T47D (cell line): ENCODE data around the gene SPACA4.
A peak's percentile ranks its signal among the peaks of the same experiment; 100 is the strongest.
"Not testable (repeated sequence)": the region's sequence is repeated elsewhere in the genome, so short reads cannot be mapped to it uniquely, and the experiment has no call there.

Experiments used
- DNase-seq, 2 experiments: peaks; one replicate each; pipeline versions ENCODE4 v3.0.0 to v3.0.0-alpha.2; 2011 to 2012; ENCODE audit warnings: low read depth in 1 of 2, low spot score in 1 of 2
- JUND ChIP-seq: IDR thresholded peaks from 2 replicates; pipeline ENCODE4 v1.6.1; 2012; ENCODE audit warnings: low read depth
- in situ Hi-C: cut with HindIII; loops from 2 replicates; pipeline ENCODE4 v1.10.0; 2016; ENCODE audit warnings: low sequenced_read_pairs, low pct_unique_long_range_greater_than_20kb

The SPACA4 gene, protein sequence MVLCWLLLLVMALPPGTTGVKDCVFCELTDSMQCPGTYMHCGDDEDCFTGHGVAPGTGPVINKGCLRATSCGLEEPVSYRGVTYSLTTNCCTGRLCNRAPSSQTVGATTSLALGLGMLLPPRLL

DNA sequence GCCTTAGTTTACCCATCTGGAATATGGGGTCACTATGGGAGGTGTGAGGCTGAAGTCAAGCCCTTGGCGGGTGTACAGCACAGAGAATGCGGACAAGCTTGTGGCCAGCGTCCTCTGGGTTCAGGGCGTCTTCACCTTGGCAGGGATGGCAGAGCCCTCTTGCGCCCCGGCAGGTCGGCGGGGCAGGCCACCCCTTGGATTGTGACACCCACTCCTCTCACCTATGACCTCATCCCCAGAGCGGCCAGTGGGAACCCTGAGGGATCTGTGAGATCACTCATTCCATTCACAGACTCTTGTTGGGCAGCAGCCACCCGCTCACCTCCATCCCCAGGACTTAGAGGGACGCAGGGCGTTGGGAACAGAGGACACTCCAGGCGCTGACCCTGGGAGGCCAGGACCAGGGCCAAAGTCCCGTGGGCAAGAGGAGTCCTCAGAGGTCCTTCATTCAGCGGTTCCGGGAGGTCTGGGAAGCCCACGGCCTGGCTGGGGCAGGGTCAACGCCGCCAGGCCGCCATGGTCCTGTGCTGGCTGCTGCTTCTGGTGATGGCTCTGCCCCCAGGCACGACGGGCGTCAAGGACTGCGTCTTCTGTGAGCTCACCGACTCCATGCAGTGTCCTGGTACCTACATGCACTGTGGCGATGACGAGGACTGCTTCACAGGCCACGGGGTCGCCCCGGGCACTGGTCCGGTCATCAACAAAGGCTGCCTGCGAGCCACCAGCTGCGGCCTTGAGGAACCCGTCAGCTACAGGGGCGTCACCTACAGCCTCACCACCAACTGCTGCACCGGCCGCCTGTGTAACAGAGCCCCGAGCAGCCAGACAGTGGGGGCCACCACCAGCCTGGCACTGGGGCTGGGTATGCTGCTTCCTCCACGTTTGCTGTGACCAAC lies at the start of gene SPACA4:
TSS of gene SPACA4 (plus strand) at position 280 of the 896 bp plus-strand sequence. CDS start at position 517, 237 bp downstream.
- no peak for TF ChIP-seq JUND
- in situ Hi-C loops: no loop called here
- no peak for DNase-seq

DNA sequence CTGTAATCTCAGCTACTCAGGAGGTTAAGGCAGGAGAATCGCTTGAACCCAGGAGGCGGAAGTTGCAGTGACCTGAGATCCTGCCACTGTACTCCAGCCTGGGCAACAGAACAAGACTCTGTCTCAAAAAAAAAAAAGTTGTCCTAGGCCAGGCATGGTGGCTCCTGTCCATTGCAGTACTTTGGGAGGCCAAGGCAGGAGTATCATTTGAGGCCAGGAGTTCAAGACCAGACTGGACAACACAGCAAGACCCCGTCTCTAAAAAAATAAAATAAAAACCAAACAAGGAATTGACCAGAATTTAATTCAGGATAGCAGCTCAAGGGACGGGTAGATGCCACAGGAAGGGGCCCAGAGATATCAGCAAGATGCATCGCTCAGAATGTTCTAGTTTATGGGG lies 49.7 kb upstream of the SPACA4 start:
- in situ Hi-C loops: no loop called here
- no peak for TF ChIP-seq JUND
- no peak for DNase-seq

DNA sequence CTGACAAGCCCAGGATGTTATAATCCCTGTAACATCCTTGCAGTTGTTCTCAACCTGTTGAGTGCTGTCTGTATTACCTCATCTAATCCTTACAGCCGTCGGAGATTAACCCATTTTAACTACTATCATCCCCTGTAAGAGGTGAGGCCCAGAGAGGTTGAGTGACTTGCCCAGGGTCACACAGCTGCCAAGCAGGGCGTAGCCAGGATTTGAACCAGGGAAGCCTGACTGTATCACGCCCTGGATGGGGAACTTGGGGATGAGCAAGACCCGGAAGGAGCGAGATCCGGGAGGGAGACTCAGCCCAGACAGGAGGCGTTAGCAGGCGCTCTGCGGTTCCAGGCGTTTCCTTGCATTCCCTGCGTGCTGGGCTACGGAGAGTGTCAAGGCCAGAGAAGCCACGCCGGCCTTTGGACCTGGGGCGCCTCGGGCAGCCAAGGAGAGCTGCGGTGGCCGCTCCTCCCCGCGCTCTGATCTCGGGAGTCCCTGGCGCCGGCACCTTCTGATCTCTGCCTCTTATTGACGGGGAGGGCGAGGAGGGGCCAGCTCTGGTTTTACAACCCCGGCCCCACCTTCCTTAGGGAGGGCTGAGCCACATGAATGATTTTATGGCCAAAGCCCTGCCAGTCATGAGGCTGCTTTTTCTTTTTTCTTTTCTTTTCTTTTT lies 48.4 kb upstream of the SPACA4 start:
- in situ Hi-C loops: no loop called here
- DNase-seq: no peak

DNA sequence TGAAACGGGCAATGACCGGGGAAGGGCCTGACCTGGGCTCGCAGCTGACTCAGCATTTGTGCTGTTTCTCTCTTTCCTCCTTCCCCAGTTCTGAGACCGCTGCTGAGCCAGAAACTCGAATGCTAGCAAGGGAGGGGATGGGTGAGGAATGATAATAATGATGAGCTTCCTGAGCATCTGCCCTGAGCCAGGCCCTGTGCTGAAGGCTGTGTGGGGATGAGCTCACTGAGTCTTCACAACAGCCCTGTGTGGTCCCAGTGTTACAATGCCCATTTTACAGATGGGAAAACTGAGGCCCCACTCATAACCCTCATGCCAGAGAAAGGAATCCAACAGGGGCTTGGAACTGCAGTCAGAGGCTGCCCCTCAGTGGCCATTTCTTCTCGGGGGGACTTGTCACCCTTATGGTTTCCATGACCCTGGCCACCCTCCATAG lies 46.4 kb upstream of the SPACA4 start:
- in situ Hi-C loops: no loop called here
- no peak for DNase-seq
- no peak for TF ChIP-seq JUND

More for the DNA sequence above, 48.4 kb upstream of the SPACA4 start:
- no peak for TF ChIP-seq JUND

DNA sequence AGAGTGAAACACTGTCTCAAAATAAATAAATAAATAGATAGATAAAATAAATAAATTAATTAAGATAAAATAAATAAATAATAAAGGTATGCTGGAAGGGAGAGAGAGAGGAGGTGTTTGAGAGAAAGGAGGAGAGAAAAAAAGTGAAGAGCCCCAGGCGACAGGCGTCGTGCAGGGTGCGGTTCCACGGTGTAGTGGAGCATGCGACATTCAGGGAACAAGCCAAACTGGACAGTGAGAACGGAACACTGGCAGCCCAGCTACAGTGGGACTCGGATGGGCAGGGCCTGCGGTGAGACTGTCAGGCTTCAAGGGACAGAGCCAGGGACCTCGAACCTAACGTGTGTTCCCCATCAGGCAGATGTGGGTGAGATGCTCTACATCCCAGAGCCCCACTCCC lies 45.1 kb upstream of the SPACA4 start:
- DNase-seq: no peak
- TF ChIP-seq JUND: no peak
- in situ Hi-C loops: no loop called here

DNA sequence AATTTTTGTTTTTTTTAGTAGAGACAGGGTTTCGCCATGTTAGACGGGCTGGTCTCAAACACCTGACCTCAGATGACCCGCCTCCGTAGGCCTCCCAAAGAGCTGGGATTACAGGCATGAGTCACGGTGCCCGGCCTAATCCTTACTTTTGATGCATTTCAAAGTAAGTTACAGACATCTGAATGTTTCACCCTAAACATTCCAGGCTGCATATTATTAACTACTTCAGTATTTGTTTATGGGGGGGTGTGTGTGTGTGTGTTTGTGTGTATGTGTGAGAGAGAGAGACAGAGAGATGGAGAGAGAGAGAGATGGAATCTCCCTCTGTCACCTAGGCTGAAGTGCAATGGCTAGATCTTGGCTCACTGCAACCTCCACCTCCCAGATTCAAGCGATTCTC lies 41.5 kb upstream of the SPACA4 start:
- in situ Hi-C loops: no loop called here
- DNase-seq: no peak

DNA sequence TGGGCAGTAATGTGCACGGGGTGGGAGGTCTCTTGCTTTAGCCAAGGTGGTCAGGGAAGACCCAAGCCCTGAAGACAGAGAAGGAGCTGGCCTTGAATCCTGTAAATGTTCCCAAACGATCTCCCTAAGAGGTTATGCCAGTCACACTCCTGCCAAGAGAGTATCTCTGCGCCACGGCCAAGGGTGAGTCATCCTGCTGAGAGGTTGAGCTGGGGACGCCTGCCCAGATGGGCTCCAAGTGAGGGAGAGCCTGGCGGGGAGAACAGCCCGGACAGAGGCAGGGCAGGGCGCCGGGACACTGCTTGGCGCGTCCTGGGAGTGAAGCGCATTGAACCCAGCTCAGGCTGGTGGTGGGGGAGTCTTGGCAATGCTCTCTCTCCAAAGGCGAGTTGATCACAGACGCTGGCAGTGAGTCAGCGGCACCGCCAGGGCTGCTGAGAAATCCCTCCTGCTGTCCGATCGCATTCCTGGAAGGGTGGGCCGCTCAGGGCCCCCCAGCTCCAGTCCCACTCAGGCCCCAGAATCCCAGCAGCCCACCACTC lies 38.1 kb upstream of the SPACA4 start:
- no peak for TF ChIP-seq JUND
- in situ Hi-C loops: no loop called here
- DNase-seq: peak in 1 of 2 experiments; percentile 54

More for the DNA sequence above, 41.5 kb upstream of the SPACA4 start:
- TF ChIP-seq JUND: no peak

DNA sequence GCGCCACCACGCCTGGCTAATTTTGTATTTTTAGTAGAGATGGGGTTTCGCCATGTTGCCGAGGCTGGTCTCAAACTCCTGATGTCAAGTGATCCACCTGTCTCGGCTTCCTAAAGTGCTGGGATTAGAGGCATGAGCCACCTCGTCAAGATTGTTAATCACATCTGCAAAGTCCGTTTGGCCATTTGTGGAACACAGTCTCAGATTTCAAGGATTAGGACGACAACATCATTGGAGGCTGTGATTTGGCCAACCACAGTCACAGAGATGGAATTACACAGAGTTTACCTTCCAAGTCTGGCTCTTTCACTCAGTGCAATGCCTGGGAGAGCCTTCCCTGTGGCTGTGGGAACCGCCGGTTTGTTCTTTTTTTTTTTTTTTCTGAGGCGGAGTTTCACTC lies 36.7 kb upstream of the SPACA4 start:
- DNase-seq: peak in 1 of 2 experiments; percentile 89
- in situ Hi-C loops: no loop called here
- no peak for TF ChIP-seq JUND

DNA sequence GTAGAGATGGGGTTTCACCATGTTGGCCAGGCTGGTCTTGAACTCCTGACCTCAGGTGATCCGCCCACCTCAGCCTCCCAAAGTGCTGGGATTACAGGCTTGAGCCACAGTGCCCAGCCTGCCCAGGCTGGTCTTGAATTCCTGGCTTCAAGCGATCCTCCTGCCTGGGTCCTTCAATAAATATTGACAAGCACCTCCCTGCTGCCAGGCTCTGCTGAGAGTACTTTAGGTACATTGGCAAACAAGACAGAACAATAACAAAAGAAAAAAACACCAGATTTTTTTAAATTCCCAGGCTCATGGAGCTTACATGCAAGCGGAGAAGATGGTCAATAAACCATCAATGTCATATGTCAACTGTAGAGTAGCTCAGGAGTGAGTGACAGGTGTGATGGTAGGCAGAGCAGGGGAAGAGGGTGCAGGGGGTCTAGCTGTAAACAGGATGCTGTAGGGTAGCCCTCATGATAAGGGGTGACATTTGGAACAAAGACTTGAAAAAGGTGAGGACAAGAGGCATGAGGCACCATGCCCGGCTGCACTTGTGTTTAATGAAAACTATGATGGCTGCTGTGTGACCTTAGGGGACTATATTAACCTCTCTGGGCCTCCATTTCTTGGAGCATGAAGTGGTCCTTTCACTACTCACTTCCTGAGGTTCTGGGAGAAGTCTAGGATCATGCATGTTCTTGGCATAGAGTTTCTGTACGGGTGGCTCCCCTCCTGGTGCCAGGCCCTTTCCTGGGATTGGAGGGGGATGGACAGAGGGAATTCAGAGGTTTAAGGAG lies 35.0 kb upstream of the SPACA4 start:
- in situ Hi-C loops: no loop called here
- TF ChIP-seq JUND: no peak
- DNase-seq: peak in 1 of 2 experiments; percentile 93

DNA sequence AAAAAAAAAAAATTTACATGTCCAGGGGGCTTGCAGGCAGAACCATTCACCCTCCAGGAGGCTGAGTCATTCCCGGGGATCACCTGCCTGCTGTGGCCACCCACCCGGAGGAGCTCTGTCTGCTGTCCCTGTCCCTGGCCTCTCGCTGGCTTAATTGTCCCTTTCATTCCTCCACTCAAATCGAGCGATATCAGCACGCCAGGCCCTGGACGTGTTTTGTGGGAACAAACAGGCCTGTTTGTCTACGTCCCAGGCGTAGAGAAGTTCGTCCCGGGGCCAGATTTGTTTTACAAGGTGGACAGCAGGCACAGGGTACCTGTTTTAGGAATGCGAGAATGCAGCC lies 33.4 kb upstream of the SPACA4 start:
- TF ChIP-seq JUND: no peak
- in situ Hi-C loops: no loop called here
- DNase-seq: peak in 1 of 2 experiments; percentile 56

DNA sequence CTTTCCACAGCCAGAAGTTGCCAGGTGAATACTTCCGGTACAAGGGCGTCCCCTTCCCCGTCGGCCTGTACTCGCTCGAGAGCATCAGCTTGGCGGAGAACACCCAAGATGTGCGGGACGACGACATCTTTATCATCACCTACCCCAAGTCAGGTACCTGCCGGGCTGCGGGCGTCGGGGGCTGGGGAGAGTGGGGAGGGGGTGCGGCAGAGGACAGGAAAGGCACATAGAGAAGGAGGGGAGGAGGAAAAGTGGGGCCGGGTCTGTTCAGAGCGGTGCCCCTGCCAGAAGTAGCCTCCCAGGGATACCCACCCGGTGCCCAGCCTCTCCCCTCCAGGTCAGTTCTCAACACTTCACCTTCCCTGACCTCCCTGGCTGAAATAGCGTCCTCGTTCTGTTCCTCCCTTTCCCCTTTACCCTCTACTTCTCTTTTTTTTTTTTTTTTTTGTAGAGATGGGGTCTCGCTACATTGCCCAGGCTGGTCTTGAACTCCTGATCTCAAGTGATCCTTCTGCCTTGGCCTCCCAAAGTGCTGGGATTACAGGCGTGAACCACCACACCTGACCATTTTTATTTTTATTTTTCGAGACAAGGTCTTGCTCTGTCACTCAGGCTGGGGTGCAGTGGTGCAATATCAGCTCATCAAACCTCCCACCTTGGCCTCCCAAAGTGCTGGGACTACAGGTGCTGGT lies 30.5 kb upstream of the SPACA4 start:
- in situ Hi-C loops: no loop called here
- DNase-seq: no peak
- TF ChIP-seq JUND: no peak

DNA sequence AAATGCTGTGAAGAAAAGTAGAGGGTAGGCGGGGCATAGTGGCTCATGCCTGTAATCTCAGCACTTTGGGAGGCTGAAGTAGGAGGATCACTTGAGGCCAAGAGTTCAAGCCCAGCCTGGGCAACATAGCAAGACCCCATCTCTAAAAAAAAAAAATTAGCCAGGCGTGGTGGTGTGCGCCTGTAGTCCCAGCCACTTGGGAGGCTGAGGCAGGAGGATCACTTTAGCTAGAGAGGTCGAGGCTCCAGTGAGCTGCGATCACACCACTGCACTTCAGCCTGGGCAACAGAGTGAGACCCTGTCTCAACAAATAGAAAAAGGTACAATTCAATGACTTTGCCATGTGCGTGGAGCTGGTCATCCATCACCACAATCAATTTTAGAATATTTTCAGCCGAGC lies 28.6 kb upstream of the SPACA4 start:
- DNase-seq, in situ Hi-C loops: not testable (repeated sequence)
